Measurements from ENCODE around the gene PUM2.
"Not testable (repeated sequence)": the region's sequence is repeated elsewhere in the genome, so short reads cannot be mapped to it uniquely, and the experiment has no call there.

PUM2 gene

GRCh38 chr2:20371323-20372025, 20.8 kb upstream of the PUM2 start:
- in situ Hi-C loops (cut with MboI; ENCODE audit: low sequenced_read_pairs), result no loop called here

GRCh38 chr2:20370191-20370590, 19.5 kb upstream of the PUM2 start:
- in situ Hi-C loops (cut with MboI; ENCODE audit: low sequenced_read_pairs), result no loop called here

GRCh38 chr2:20369366-20369765, 18.7 kb upstream of the PUM2 start:
- in situ Hi-C loops (cut with MboI; ENCODE audit: low sequenced_read_pairs), result no loop called here

- in situ Hi-C loops (cut with MboI; ENCODE audit: low sequenced_read_pairs), result no loop called here
Observed at GRCh38 chr2:20368706-20369105, 18.1 kb upstream of the PUM2 start.

GRCh38 chr2:20367929-20368328, 17.3 kb upstream of the PUM2 start:
- in situ Hi-C loops (cut with MboI; ENCODE audit: low sequenced_read_pairs), result not testable (repeated sequence)

- in situ Hi-C loops (cut with MboI; ENCODE audit: low sequenced_read_pairs), result no loop called here
Observed at GRCh38 chr2:20366672-20367116, 16.1 kb upstream of the PUM2 start.

- in situ Hi-C loops (cut with MboI; ENCODE audit: low sequenced_read_pairs), result no loop called here
Observed at GRCh38 chr2:20365249-20365817, 14.7 kb upstream of the PUM2 start.

- in situ Hi-C loops (cut with MboI; ENCODE audit: low sequenced_read_pairs), result no loop called here
Observed at GRCh38 chr2:20363578-20363977, 12.9 kb upstream of the PUM2 start.

GRCh38 chr2:20362701-20363435, 12.2 kb upstream of the PUM2 start:
- in situ Hi-C loops (cut with MboI; ENCODE audit: low sequenced_read_pairs), result no loop called here

GRCh38 chr2:20361893-20362292, 11.2 kb upstream of the PUM2 start:
- in situ Hi-C loops (cut with MboI; ENCODE audit: low sequenced_read_pairs), result no loop called here

GRCh38 chr2:20359096-20359495, 8.5 kb upstream of the PUM2 start:
- in situ Hi-C loops (cut with MboI; ENCODE audit: low sequenced_read_pairs), result no loop called here

GRCh38 chr2:20357638-20358389, 7.2 kb upstream of the PUM2 start:
- in situ Hi-C loops (cut with MboI; ENCODE audit: low sequenced_read_pairs), result no loop called here

GRCh38 chr2:20356042-20356441, 5.4 kb upstream of the PUM2 start:
- in situ Hi-C loops (cut with MboI; ENCODE audit: low sequenced_read_pairs), result no loop called here

GRCh38 chr2:20355131-20355530, 4.5 kb upstream of the PUM2 start:
- in situ Hi-C loops (cut with MboI; ENCODE audit: low sequenced_read_pairs), result no loop called here

- in situ Hi-C loops (cut with MboI; ENCODE audit: low sequenced_read_pairs), result no loop called here
Observed at GRCh38 chr2:20353241-20353992, 2.8 kb upstream of the PUM2 start.

GRCh38 chr2:20352581-20353216, 2.1 kb upstream of the PUM2 start:
- in situ Hi-C loops (cut with MboI; ENCODE audit: low sequenced_read_pairs), result no loop called here

GRCh38 chr2:20352230-20352578, 1.6 kb upstream of the PUM2 start:
- in situ Hi-C loops (cut with MboI; ENCODE audit: low sequenced_read_pairs), result no loop called here

- in situ Hi-C loops (cut with MboI; ENCODE audit: low sequenced_read_pairs), result no loop called here
Observed at GRCh38 chr2:20351555-20352229, 1.0 kb upstream of the PUM2 start.

- in situ Hi-C loops (cut with MboI; ENCODE audit: low sequenced_read_pairs), result no loop called here
Observed at GRCh38 chr2:20350041-20350712, 467 bp downstream of the PUM2 start.
